Measurements from ENCODE around the gene RPTOR.

- TF ChIP-seq EZH2phosphoT487 (IDR thresholded peaks at IDR 0.05; ENCODE audit: insufficient read depth, low read depth) (no peak), EZH2 (IDR thresholded peaks at IDR 0.05; ENCODE audit: insufficient read depth, poor library complexity, severe bottlenecking) (no peak)
Observed at GRCh38 chr17:80868022-80868609, 323.5 kb downstream of the RPTOR start.
